Frontal cortex (tissue), 4 donors: ENCODE results near the gene SDCBP2. TPM values are rescaled to one million over a fixed set of nuclear protein-coding genes. Genes with fewer than 3 reads are reported as not detected.

ENCODE experiments used
- DNase-seq, 2 donors: peaks; one replicate each; pipeline ENCODE4 v3.0.0; 2012; ENCODE audit warnings: low spot score in 2 of 2
- FAIRE-seq: peaks from 2 replicates; lab custom pipeline; 2012; peaks lifted over from hg19 to GRCh38; lab: Jason Lieb, UNC
- total RNA-seq: library from RNA; depleted of rRNA; stranded (reverse); fragments of >200 nt; gene quantifications from one replicate; pipeline ENCODE4 v1.2.3, GENCODE V29; 2014
- donor health status: control.
- donor health status: control.
- donor health status: control.

SDCBP2 gene, protein sequence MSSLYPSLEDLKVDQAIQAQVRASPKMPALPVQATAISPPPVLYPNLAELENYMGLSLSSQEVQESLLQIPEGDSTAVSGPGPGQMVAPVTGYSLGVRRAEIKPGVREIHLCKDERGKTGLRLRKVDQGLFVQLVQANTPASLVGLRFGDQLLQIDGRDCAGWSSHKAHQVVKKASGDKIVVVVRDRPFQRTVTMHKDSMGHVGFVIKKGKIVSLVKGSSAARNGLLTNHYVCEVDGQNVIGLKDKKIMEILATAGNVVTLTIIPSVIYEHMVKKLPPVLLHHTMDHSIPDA
- 3.3 TPM for total RNA-seq

DNA sequence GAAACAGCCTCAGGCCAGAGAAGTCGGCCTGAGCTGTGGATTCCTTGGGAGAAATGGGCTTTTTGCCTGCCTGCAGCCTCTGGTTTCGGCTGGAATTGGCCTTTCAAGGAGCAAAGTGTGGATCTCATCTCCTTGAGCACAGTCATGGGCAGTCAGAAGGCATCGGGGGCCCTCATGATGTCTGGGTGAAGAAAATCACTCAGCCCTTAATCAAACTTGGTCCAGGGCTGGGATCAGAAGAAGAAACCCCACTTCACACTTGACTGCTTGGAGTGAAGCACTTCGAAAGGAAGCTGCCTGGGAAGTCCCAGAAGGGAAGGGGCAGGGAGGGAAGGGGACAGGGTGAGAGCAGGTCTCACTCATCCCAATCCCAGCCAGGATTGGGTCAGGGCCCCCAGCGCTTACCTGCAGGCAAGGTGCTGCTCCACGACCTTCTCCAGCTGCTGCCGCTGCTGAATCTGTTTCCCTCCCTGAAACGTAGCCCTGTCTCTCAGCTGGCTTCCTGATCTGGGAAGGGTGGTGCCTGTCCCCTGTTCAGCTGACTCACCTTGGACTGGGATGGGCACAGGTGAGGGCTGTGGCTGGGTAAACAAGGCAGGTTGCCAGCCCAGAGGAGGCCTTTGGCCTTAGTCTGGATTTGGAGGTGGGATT is at the start of gene SDCBP2:
SDCBP2 (minus strand) TSS at position 460 of the 651 bp plus-strand sequence. CDS start 8,723 bp downstream, outside the sequence.
- FAIRE-seq (no peak), DNase-seq (no peak)

DNA sequence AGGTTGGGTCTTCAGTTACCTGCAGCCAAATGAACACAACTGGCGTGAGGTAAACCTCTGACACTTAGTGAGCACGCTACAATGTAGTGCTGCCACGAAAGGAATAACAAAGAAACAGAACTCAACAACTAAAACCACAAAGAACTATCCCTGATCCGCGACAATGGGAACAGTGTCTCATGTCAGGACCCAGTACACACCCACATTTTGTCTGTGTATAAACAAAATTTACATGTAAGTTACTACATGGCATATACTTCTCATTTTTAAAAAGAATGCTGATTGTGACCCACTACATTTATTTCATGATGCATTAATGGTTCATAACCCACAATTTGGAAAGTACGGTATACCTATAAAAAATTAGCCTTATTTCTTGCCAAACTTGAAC is 49.8 kb upstream of the SDCBP2 start:
- DNase-seq (no peak), FAIRE-seq (no peak)

- DNase-seq: no peak
- no peak for FAIRE-seq
Measured at GRCh38 chr20:1377984-1378734, 49.2 kb upstream of the SDCBP2 start.

DNA sequence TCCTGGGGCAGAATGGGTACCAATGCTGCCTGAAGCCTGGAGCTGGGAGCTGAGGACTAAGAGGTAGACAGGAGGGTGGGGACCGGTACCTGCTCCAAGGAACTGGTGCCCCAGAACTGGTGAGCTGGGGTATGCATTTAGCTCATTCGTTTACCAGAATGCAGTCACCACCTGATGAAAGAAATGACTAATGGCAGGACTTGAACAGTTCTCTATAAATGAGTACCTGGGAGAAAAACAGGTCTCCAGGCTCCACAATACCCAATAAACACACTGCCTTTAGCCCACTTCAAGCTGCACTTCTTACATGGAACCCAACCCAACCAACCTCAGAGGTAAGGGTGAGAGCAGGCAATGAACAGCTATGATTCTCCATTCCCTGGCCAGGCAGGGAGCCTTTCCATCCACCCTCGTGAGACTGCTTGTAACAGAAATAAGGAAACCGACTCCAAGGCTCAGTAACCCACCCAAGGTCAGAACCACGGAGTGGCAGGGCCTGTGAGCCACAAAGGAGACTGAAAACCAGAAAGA is 48.5 kb upstream of the SDCBP2 start:
- FAIRE-seq (no peak), DNase-seq (no peak)

GRCh38 chr20:1376408-1377270 is 47.7 kb upstream of the SDCBP2 start:
- FAIRE-seq: no peak
- DNase-seq: no peak

DNA sequence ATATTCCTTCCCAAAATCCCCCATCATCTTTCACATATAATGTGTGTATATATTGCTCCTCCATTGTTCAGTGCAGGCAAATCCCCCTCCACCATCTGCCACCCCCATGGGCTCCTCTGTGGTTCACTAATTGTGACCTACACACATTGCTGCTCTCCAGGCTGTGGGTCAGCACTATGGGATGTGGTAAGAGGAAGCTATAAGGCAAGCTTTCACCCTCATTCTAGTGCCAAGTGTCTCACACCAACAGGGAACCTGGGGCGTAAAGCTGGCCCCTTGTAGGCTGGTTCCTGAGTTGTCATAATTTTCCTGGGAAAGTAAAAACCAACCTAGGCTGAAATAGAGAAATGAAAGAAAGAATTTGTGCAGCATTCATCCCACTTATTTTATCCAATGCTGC is 47.1 kb upstream of the SDCBP2 start:
- FAIRE-seq (no peak), DNase-seq (no peak)

DNA sequence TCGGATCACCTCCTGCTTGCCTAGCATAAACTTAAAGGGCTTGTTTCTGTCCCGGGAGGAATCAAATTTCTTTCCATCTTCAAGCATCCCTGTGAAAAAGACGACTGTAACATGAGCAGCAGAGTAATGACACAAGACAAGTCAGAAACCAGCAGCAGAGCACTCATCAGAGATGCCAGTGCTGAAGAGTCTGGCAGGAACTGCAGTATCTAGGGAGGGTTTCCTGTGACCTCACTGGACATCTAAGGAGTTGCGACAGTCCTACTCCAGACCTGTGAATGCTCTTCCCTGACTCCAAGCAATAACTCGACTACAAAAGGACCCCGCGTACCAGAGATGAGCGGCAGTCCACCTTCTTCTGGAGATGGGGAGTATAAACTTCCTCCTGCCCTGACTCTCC is 46.6 kb upstream of the SDCBP2 start:
- DNase-seq (no peak), FAIRE-seq (no peak)

DNA sequence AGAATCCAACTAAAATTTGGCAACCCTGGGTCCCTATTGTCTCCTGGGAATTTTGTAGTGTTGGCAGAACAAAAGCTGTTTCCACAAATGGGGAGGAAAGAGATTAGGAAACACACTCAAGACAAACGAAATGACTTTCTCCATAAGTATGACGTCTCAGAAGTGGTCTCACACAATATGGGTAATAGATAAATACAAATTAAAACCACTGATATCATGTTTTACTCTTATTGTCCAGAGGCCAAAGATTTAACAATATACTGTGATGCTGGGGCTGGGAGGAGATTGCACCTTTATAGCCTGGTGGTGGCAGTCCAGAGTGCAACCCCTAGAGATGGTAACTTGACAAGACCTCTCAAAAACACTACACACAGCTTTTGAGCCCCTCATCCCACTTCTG is 45.3 kb upstream of the SDCBP2 start:
- no peak for DNase-seq
- no peak for FAIRE-seq

DNA sequence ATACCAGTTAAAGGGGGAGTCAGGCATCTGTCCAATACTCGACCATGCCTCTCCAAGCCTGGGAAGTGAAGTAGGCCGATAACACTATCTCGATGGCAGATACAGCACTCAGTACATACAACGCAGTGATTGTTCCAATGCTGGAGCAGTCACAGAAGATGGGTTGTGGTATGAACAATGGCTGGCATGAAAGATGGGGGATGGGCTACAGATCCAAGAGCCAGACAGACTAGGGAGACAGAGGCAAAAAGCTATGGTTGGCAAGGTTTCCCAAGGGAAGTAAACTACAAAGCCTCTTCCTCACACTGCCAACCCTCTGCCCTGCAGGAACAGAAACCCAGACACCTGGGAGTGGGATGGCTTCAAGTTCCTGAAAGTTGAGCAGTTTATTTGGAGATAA is 44.7 kb upstream of the SDCBP2 start:
- DNase-seq: peak in 1 of 2 donors; percentile 58

GRCh38 chr20:1373036-1373435 is 44.1 kb upstream of the SDCBP2 start:
- no peak for DNase-seq
- FAIRE-seq: no peak

More for the DNA sequence above, 44.7 kb upstream of the SDCBP2 start:
- no peak for FAIRE-seq

DNA sequence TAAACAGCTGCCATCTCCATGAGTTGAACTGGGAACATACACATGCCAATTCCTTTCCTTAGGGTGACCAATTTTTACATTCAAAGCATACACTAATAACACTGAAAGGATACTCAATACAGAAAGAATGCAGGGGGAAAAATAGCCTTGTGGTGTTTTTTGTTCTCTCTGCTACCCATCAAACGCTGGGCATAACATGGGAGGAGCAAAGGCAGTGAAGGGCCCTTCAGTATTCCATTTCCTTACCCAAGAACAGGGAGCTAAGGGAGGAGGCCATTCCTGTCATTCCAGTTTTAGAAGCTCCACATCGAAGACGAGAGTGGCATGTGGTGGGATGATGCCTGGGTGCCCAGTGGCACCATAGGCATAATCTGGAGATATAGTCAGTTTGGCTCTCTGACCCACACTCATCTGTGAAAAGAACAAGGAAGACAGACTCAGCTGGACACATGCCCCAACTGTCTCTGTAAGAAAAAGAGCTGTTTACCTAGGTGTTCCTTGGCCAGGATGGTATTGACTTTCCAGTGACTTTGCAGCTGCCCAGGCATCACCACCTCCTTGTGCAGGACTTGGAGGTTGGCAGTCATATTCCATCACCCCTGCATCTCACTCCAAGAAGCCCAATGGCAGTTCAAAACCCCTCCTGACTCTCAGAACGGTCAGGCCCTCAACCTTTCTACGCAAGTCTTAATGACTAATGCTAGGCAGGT is 43.0 kb upstream of the SDCBP2 start:
- DNase-seq: no peak
- FAIRE-seq: no peak

DNA sequence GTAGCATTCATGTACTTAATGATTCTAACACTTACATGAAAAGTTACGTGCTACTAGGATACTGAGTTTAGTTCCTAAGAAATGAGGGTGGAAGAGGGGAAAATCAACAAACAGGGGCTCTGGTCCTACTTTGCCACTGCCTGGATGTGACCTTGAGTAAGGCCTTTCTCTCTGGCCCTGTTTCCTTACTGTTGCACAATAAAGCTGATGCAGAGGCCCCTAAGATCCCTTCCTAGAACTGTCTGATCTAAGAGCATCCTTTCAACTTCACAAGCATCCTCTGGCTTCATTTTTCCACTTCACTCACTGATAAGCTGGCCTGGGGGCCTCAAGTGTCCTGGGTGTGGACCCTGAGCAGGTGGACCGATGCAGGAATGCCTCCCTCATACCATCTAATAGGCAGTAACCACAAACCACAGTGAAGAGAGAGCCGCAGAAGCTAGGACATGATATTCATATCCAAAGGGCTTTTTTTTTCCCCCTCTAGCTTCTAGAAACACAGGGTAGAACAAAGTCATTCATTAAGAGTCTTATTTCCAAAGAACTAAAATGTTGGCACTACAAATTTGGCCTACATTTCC is 42.4 kb upstream of the SDCBP2 start:
- no peak for FAIRE-seq

GRCh38 chr20:1370548-1371110 is 41.7 kb upstream of the SDCBP2 start:
- FAIRE-seq (no peak), DNase-seq (no peak)

More for the DNA sequence above, 42.4 kb upstream of the SDCBP2 start:
- DNase-seq: no peak

GRCh38 chr20:1369970-1370369 is 41.0 kb upstream of the SDCBP2 start:
- DNase-seq: no peak
- FAIRE-seq: no peak

GRCh38 chr20:1368448-1369199 is 39.7 kb upstream of the SDCBP2 start:
- no peak for FAIRE-seq

DNA sequence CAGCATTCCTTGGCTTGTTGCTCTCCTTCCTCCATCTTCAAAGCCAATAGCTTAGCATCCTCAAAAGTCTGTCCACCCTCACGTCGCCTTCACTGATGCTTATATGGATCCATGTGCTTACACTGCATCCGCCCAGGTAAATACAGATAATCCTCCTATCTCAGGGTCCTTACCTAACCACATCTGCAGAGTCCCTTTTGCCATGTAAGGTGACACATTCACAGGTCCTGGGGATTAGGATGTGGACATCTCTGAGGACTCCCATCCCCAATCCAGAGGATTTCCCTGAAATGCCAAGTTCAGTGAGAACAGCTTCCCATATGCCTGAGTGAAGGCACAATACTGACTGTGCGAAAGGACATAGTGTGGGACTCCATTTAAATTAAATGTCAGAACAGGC is 38.5 kb upstream of the SDCBP2 start:
- FAIRE-seq: no peak
- DNase-seq: no peak

More at GRCh38 chr20:1368448-1369199, 39.7 kb upstream of the SDCBP2 start:
- DNase-seq: no peak

DNA sequence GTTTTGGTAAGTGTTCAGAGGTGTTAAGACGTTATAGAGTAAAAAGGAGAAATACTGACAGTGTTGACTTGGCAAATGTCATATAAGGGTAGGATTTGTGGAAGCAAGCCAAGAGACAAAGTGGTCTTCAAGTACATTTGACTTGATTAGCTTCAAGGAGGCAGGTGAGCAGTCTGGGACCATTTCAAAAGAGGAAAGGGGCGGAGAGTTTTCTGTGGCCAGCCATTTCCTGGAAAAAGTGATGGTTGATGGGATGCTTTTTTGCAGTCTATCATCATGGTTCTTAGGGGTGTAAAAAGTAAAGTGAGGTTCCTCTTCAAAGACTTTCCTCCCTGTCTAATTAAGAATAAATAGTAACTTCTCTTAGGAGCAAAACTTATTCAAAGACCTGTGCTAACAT is 35.2 kb upstream of the SDCBP2 start:
- FAIRE-seq (no peak), DNase-seq (no peak)

GRCh38 chr20:1363522-1363921 is 34.6 kb upstream of the SDCBP2 start:
- no peak for FAIRE-seq
- DNase-seq: no peak
